Glutamatergic neuron (in vitro differentiated cells): Measurements from ENCODE around the gene HRH2. TPM values are rescaled to one million over a fixed set of nuclear protein-coding genes. Genes with fewer than 3 reads are reported as not detected.
A peak's percentile ranks its signal among the peaks of the same experiment; 100 is the strongest.

Experiments
- DNase-seq: peaks from one replicate; pipeline ENCODE4 v3.0.0; 2022
- H3K27ac Mint-ChIP-seq: one replicate; pipeline ENCODE4 v1.8.0; 2020; ENCODE audit warnings: mild to moderate bottlenecking, mixed read lengths, inconsistent platforms; ENCODE audit not compliant: unreplicated experiment
- H3K27me3 Mint-ChIP-seq: one replicate; pipeline ENCODE4 v1.8.0; 2020; ENCODE audit warnings: mild to moderate bottlenecking, moderate library complexity, mixed read lengths, inconsistent platforms; ENCODE audit not compliant: unreplicated experiment
- H3K36me3 Mint-ChIP-seq: one replicate; pipeline ENCODE4 v1.8.0; 2020; ENCODE audit warnings: mild to moderate bottlenecking, mixed read lengths, inconsistent platforms; ENCODE audit not compliant: unreplicated experiment
- H3K4me1 Mint-ChIP-seq: one replicate; pipeline ENCODE4 v1.8.0; 2020; ENCODE audit warnings: mild to moderate bottlenecking, low read depth, mixed read lengths, inconsistent platforms; ENCODE audit not compliant: unreplicated experiment
- H3K4me3 Mint-ChIP-seq: one replicate; pipeline ENCODE4 v1.8.0; 2020; ENCODE audit warnings: mild to moderate bottlenecking, mixed read lengths, inconsistent platforms; ENCODE audit not compliant: unreplicated experiment
- H3K9me3 Mint-ChIP-seq: one replicate; pipeline ENCODE4 v1.8.0; 2020; ENCODE audit warnings: mild to moderate bottlenecking, moderate library complexity, mixed read lengths, inconsistent platforms; ENCODE audit not compliant: unreplicated experiment
- CTCF ChIP-seq: fragments of 200-600 bp; sonication (generic); IDR thresholded peaks from one replicate; pipeline ENCODE4 v1.5.0; 2021; ENCODE audit not compliant: partially characterized antibody, unreplicated experiment
- total RNA-seq: library from RNA; stranded (reverse); fragmentation: NEBNext Ultra II Directional; extraction: Animal tissue kit (Norgen Biotek cat#: 25700); gene quantifications from one replicate; pipeline ENCODE4 v1.2.1, GENCODE V29; 2021; ENCODE audit not compliant: unreplicated experiment

HRH2 gene
- total RNA-seq, 1 donor from 2014 or later = not detected

- H3K4me1 Mint-ChIP-seq = peaks cover 4% of the 10 kb centered on the region
- peak overlapping the region; percentile 90 for H3K4me3 Mint-ChIP-seq
- no peak for TF ChIP-seq CTCF
- DNase-seq = peak; percentile 39
- peaks cover 6% of the 10 kb centered on the region for H3K9me3 Mint-ChIP-seq
- H3K36me3 Mint-ChIP-seq = no peaks in the 10 kb centered on the region
- H3K27me3 Mint-ChIP-seq = peaks cover 12% of the 10 kb centered on the region
- no peak overlapping the region for H3K27ac Mint-ChIP-seq
These were observed 651 bp downstream of the HRH2 start for GRCh38 chr5:175658299-175659145.

- no peak for DNase-seq
- Mint-ChIP-seq H3K36me3 (no peaks in the 10 kb centered on the region), H3K4me1 (peaks cover 4% of the 10 kb centered on the region), H3K27ac (no peak overlapping the region), H3K27me3 (peaks cover 12% of the 10 kb centered on the region), H3K4me3 (no peak overlapping the region), H3K9me3 (peaks cover 6% of the 10 kb centered on the region)
- TF ChIP-seq CTCF = no peak
These were observed 1.8 kb downstream of the HRH2 start for GRCh38 chr5:175659546-175660253.

- Mint-ChIP-seq H3K27ac (no peak overlapping the region), H3K36me3 (no peaks in the 10 kb centered on the region), H3K27me3 (peaks cover 4% of the 10 kb centered on the region), H3K4me1 (peaks cover 2% of the 10 kb centered on the region), H3K9me3 (peaks cover 4% of the 10 kb centered on the region), H3K4me3 (no peak overlapping the region)
- DNase-seq = no peak
- no peak for TF ChIP-seq CTCF
These were observed 5.6 kb downstream of the HRH2 start for GRCh38 chr5:175663186-175664184.

GRCh38 chr5:175664723-175665122 lies 6.9 kb downstream of the HRH2 start:
- no peak for TF ChIP-seq CTCF
- no peak overlapping the region for H3K4me3 Mint-ChIP-seq
- H3K9me3 Mint-ChIP-seq = peaks cover 2% of the 10 kb centered on the region
- no peaks in the 10 kb centered on the region for H3K4me1 Mint-ChIP-seq
- no peak for DNase-seq
- H3K27ac Mint-ChIP-seq = no peak overlapping the region
- H3K27me3 Mint-ChIP-seq = no peaks in the 10 kb centered on the region
- H3K36me3 Mint-ChIP-seq = no peaks in the 10 kb centered on the region
